Stimulated activated CD8-positive, alpha-beta memory T cell treated with anti-CD3 and anti-CD28 coated beads, Interleukin-4, amount 100 ng/mL, for 4 hours (primary cell): ENCODE measurements around the gene LRP1B.
"Not testable (repeated sequence)": the region's sequence is repeated elsewhere in the genome, so short reads cannot be mapped to it uniquely, and the experiment has no call there.

ENCODE experiments used
- DNase-seq, 2 donors: peaks; one replicate each; pipeline ENCODE4 v3.0.0-alpha.2; 2020; ENCODE audit warnings: low read depth in 2 of 2, low spot score in 1 of 2

Gene LRP1B

GRCh38 chr2:140410695-140411094 lies 1720.1 kb downstream of the LRP1B start:
- no peak for DNase-seq

GRCh38 chr2:140401056-140401455 lies 1729.8 kb downstream of the LRP1B start:
- no peak for DNase-seq

- DNase-seq: no peak
Measured at GRCh38 chr2:140392824-140393223, 1738.0 kb downstream of the LRP1B start.

- no peak for DNase-seq
Measured at GRCh38 chr2:140384946-140385345, 1745.9 kb downstream of the LRP1B start.

- no peak for DNase-seq
Measured at GRCh38 chr2:140383781-140384180, 1747.0 kb downstream of the LRP1B start.

- no peak for DNase-seq
Measured at GRCh38 chr2:140376686-140377085, 1754.1 kb downstream of the LRP1B start.

- DNase-seq: no peak
Measured at GRCh38 chr2:140363131-140363530, 1767.7 kb downstream of the LRP1B start.

- DNase-seq: no peak
Measured at GRCh38 chr2:140362361-140362760, 1768.5 kb downstream of the LRP1B start.

GRCh38 chr2:140359056-140359771 lies 1771.6 kb downstream of the LRP1B start:
- DNase-seq: no peak

GRCh38 chr2:140356697-140357096 lies 1774.1 kb downstream of the LRP1B start:
- no peak for DNase-seq

GRCh38 chr2:140355511-140356090 lies 1775.2 kb downstream of the LRP1B start:
- DNase-seq: no peak

GRCh38 chr2:140354544-140354943 lies 1776.3 kb downstream of the LRP1B start:
- DNase-seq: no peak

GRCh38 chr2:140353541-140353940 lies 1777.3 kb downstream of the LRP1B start:
- no peak for DNase-seq

- no peak for DNase-seq
Measured at GRCh38 chr2:140351692-140352091, 1779.1 kb downstream of the LRP1B start.

GRCh38 chr2:140349695-140350094 lies 1781.1 kb downstream of the LRP1B start:
- no peak for DNase-seq

- DNase-seq: no peak
Measured at GRCh38 chr2:140348826-140349225, 1782.0 kb downstream of the LRP1B start.

GRCh38 chr2:140344838-140345237 lies 1786.0 kb downstream of the LRP1B start:
- no peak for DNase-seq

- not testable (repeated sequence) for DNase-seq
Measured at GRCh38 chr2:140344266-140344665, 1786.5 kb downstream of the LRP1B start.

GRCh38 chr2:140338795-140339194 lies 1792.0 kb downstream of the LRP1B start:
- DNase-seq: no peak

- DNase-seq: no peak
Measured at GRCh38 chr2:140337061-140337460, 1793.8 kb downstream of the LRP1B start.

GRCh38 chr2:140316345-140316744 lies 1814.5 kb downstream of the LRP1B start:
- DNase-seq: no peak

- DNase-seq: no peak
Measured at GRCh38 chr2:140311905-140312304, 1818.9 kb downstream of the LRP1B start.

- DNase-seq: no peak
Measured at GRCh38 chr2:140308706-140309105, 1822.1 kb downstream of the LRP1B start.
